DND-41 (cell line): Measurements from ENCODE around the gene SLC30A9.
A peak's percentile ranks its signal among the peaks of the same experiment; 100 is the strongest.

Experiments
- ATAC-seq: fragments of 200-7000 bp; cut with Tn5 transposase; 3 replicates; pipeline ENCODE4 v1.9.1; 2021; ENCODE audit warnings: low read depth; ENCODE audit not compliant: insufficient read depth
- DNase-seq: peaks from one replicate; pipeline ENCODE4 v3.0.0-alpha.2; 2020
- H2AFZ ChIP-seq: 2 replicates; pipeline ENCODE4 v1.6.0; 2012; ENCODE audit warnings: low read depth, low read length
- H3K27ac ChIP-seq: 2 replicates; pipeline ENCODE4 v1.5.1; 2012; ENCODE audit warnings: low read length, inconsistent platforms
- H3K27me3 ChIP-seq: fragments of 200-600 bp; sonication (generic); 2 replicates; pipeline ENCODE4 v1.6.0; 2012; ENCODE audit warnings: low read length, mild to moderate bottlenecking, inconsistent platforms; ENCODE audit not compliant: insufficient read depth, poor library complexity
- H3K36me3 ChIP-seq: 2 replicates; pipeline ENCODE4 v1.5.1; 2012; ENCODE audit warnings: low read length, inconsistent platforms; ENCODE audit not compliant: insufficient read depth
- H3K4me1 ChIP-seq: 2 replicates; pipeline ENCODE4 v1.5.1; 2012; ENCODE audit warnings: mild to moderate bottlenecking, low read length; ENCODE audit not compliant: insufficient read depth
- H3K4me2 ChIP-seq: 2 replicates; pipeline ENCODE4 v1.6.0; 2012; ENCODE audit warnings: mild to moderate bottlenecking, moderate library complexity, low read length, inconsistent platforms; ENCODE audit not compliant: insufficient read depth
- H3K4me3 ChIP-seq, 2 experiments: fragments of 200-600 bp in 1 of 2; shearing (Covaris generic) in 1 of 2; 2 replicates each; pipeline ENCODE4 v1.5.1; 2012 to 2016; ENCODE audit warnings: inconsistent platforms in 2 of 2, low read length in 2 of 2, mild to moderate bottlenecking in 2 of 2, low read depth in 1 of 2, moderate library complexity in 1 of 2
- H3K79me2 ChIP-seq: 2 replicates; pipeline ENCODE4 v1.6.0; 2012; ENCODE audit warnings: low read length, inconsistent platforms; ENCODE audit not compliant: insufficient read depth
- H3K9ac ChIP-seq: 2 replicates; pipeline ENCODE4 v1.6.0; 2012; ENCODE audit warnings: low read depth, mild to moderate bottlenecking, inconsistent platforms, low read length, moderate library complexity
- H3K9me3 ChIP-seq: 2 replicates; pipeline ENCODE4 v1.5.1; 2012; ENCODE audit warnings: low read length, moderate library complexity, mild to moderate bottlenecking, inconsistent platforms; ENCODE audit not compliant: insufficient read depth, severe bottlenecking
- H4K20me1 ChIP-seq: 2 replicates; pipeline ENCODE4 v1.6.0; 2012; ENCODE audit warnings: low read length; ENCODE audit not compliant: insufficient read depth
- CTCF ChIP-seq: IDR thresholded peaks from 2 replicates; pipeline ENCODE4 v1.5.1; 2012; ENCODE audit warnings: borderline replicate concordance, low read length, moderate library complexity, mild to moderate bottlenecking; ENCODE audit not compliant: poor library complexity, severe bottlenecking; ENCODE audit errors: extremely low read depth
- EZH2 ChIP-seq: IDR thresholded peaks from 3 replicates; pipeline ENCODE4 v1.6.1; 2012; ENCODE audit warnings: borderline replicate concordance, low read depth, mild to moderate bottlenecking, moderate library complexity, low read length, inconsistent platforms; ENCODE audit not compliant: severe bottlenecking

SLC30A9 gene

GRCh38 chr4:41990365-41991111 is at the start of gene SLC30A9:
TSS of gene SLC30A9 (plus strand) at chr4:41990530. CDS start at chr4:41990652, 122 bp downstream.
- peak; percentile 96 for ATAC-seq

GRCh38 chr4:41940834-41941233 is 49.5 kb upstream of the SLC30A9 start:
- Histone ChIP-seq H3K27ac (no peak overlapping the region), H4K20me1 (peaks cover 23% of the 10 kb centered on the region), H3K9me3 (no peaks in the 10 kb centered on the region), H3K9ac (no peak overlapping the region), H2AFZ (no peak overlapping the region), H3K27me3 (no peaks in the 10 kb centered on the region), H3K4me2 (no peak overlapping the region), H3K79me2 (peaks cover 80% of the 10 kb centered on the region), H3K4me1 (peaks cover 31% of the 10 kb centered on the region), H3K4me3 (no peak overlapping the region), H3K36me3 (peaks cover 76% of the 10 kb centered on the region)
- TF ChIP-seq EZH2, result no peak
- no peak for TF ChIP-seq CTCF
- ATAC-seq (no peak), DNase-seq (no peak)

More at GRCh38 chr4:41990365-41991111, at the start of gene SLC30A9:
- DNase-seq, result peak; percentile 92
- Histone ChIP-seq H3K4me1 (peaks cover 39% of the 10 kb centered on the region), H3K4me3 (peak within 1 kb of the TSS; percentile 99 to 100), H4K20me1 (peaks cover 5% of the 10 kb centered on the region; the same call in 1 of the 2 replicates), H3K9ac (peak within 1 kb of the TSS; percentile 92), H3K36me3 (peaks cover 5% of the 10 kb centered on the region; the same call in 1 of the 2 replicates), H3K4me2 (peak within 1 kb of the TSS; percentile 92), H3K27ac (peak within 1 kb of the TSS; percentile 72), H3K9me3 (no peaks in the 10 kb centered on the region), H3K79me2 (peaks cover 48% of the 10 kb centered on the region), H3K27me3 (no peaks in the 10 kb centered on the region), H2AFZ (peak within 1 kb of the TSS; percentile 93)
- TF ChIP-seq CTCF (peak; percentile 32), EZH2 (no peak)

- Histone ChIP-seq H3K36me3 (peaks cover 76% of the 10 kb centered on the region), H3K4me3 (no peak overlapping the region), H2AFZ (no peak overlapping the region), H3K27ac (no peak overlapping the region), H3K9ac (no peak overlapping the region), H4K20me1 (peaks cover 10% of the 10 kb centered on the region; the same call in 1 of the 2 replicates), H3K79me2 (peaks cover 56% of the 10 kb centered on the region), H3K27me3 (no peaks in the 10 kb centered on the region), H3K4me2 (no peak overlapping the region), H3K9me3 (no peaks in the 10 kb centered on the region), H3K4me1 (peaks cover 5% of the 10 kb centered on the region; the same call in 1 of the 2 replicates)
- ATAC-seq, result no peak
- no peak for DNase-seq
- TF ChIP-seq EZH2 (no peak), CTCF (no peak)
Observed at GRCh38 chr4:41943506-41943905, 46.8 kb upstream of the SLC30A9 start.
